Measurements from ENCODE around the gene USP21. TPM values are rescaled to one million over a fixed set of nuclear protein-coding genes. Genes with fewer than 3 reads are reported as not detected.

The USP21 gene
- total and polyA plus RNA-seq, 2 of the 4 experiments (the other 2 are of a cell fraction): 6.3 to 23.8 TPM

- dilution Hi-C loops (cut with HindIII; ENCODE audit: low sequenced_read_pairs, unreplicated experiment): no loop called here
- Histone ChIP-seq H3K79me1 (ENCODE audit: low read depth in 1 of 2, low read length in 2 of 2) (peaks cover 12 to 67% of the 10 kb centered on the region in 2 experiments), H3K4me3 (ENCODE audit: insufficient read depth, low read depth, low read length) (no peak overlapping the region), H2BK5ac (ENCODE audit: low read depth, low read length, poor library complexity, severe bottlenecking) (no peak overlapping the region), H3K14ac (replicated peaks; ENCODE audit: low read depth, low read length) (no peak overlapping the region), H3K9me3 (ENCODE audit: control insufficient read depth, insufficient read depth, low read length) (no peaks in the 10 kb centered on the region), H3K9me1 (ENCODE audit: insufficient read depth, low read length) (peaks cover 19% of the 10 kb centered on the region), H3K18ac (ENCODE audit: low read depth, low read length) (no peak overlapping the region), H3K4me2 (ENCODE audit: low read depth, low read length) (no peak overlapping the region), H4K8ac (ENCODE audit: low read depth in 2 of 2, low read length in 2 of 2) (no peak overlapping the region), H2AK5ac (ENCODE audit: low read depth, low read length) (no peak overlapping the region), H4K5ac (ENCODE audit: low read depth, low read length) (no peak overlapping the region), H3K36me3 (ENCODE audit: control insufficient read depth, insufficient read depth, low read length) (peaks cover 6% of the 10 kb centered on the region), H4K91ac (ENCODE audit: insufficient read depth, low read depth, low read length) (no peak overlapping the region), H3K9ac (ENCODE audit: low read depth, low read length) (no peak overlapping the region), H3K23ac (ENCODE audit: low read depth, low read length) (no peak overlapping the region), H3K4me1 (ENCODE audit: control insufficient read depth, insufficient read depth, low read length) (peaks cover 2% of the 10 kb centered on the region; the same call in 1 of the 2 replicates), H2AFZ (replicated peaks; ENCODE audit: low read length, poor library complexity) (no peak overlapping the region), H2BK15ac (ENCODE audit: low read depth, low read length) (no peak overlapping the region), H4K20me1 (ENCODE audit: insufficient read depth, low read length) (peaks cover 59% of the 10 kb centered on the region), H3K56ac (ENCODE audit: extremely low read depth, insufficient read depth, low read length) (no peak overlapping the region), H3K27ac (ENCODE audit: insufficient read depth, low read length) (no peak overlapping the region), H3K4ac (ENCODE audit: low read depth, low read length) (no peak overlapping the region), H2AK9ac (replicated peaks; ENCODE audit: low read depth, low read length, poor library complexity) (no peak overlapping the region), H2BK120ac (ENCODE audit: low read depth, low read length) (no peak overlapping the region), H3K27me3 (ENCODE audit: control insufficient read depth, insufficient read depth, low read length) (no peaks in the 10 kb centered on the region), H2BK20ac (ENCODE audit: low read depth, low read length) (no peak overlapping the region)
- CTCF ChIA-PET: no interaction called here
- BruUV-seq (replicated peaks): no TSS peak
- POLR2A ChIA-PET (ENCODE audit: unreplicated experiment): no interaction called here
- intact Hi-C loops (cut with micrococcal nuclease): no loop called here
- in situ Hi-C loops (cut with MboI; ENCODE audit: low sequenced_read_pairs): no loop called here
- no peak for ATAC-seq (ENCODE audit: low read depth)
- WGBS, 2 experiments (ENCODE audit: extremely low coverage in 2 of 2, insufficient read length in 1 of 2): 80% methylated on average over 1 of the region's 3 CpGs; no CpG with 5 or more reads in 1 of the 2 experiments
- no peak for DNase-seq
- TF ChIP-seq MXI1 (IDR thresholded peaks at IDR 0.05; ENCODE audit: borderline replicate concordance, low read depth, low read length): no peak
- TF ChIP-seq BHLHE40 (IDR thresholded peaks at IDR 0.05; ENCODE audit: low read depth, low read length): no peak
- no peak for TF ChIP-seq CHD1 (IDR thresholded peaks at IDR 0.05; ENCODE audit: low read depth, low read length)
- no peak for TF ChIP-seq NFE2L2 (IDR thresholded peaks at IDR 0.05; ENCODE audit: low read depth, low read length)
- TF ChIP-seq USF2 (IDR thresholded peaks at IDR 0.05; ENCODE audit: low read depth, low read length): no peak
- no peak for TF ChIP-seq RCOR1 (IDR thresholded peaks at IDR 0.05; ENCODE audit: insufficient replicate concordance, low read length)
- no peak for TF ChIP-seq MAZ (IDR thresholded peaks at IDR 0.05; ENCODE audit: borderline replicate concordance, low read depth, low read length)
- TF ChIP-seq RFX5 (IDR thresholded peaks at IDR 0.05; ENCODE audit: low read depth, low read length): no peak
- no peak for TF ChIP-seq CTCF (conservative IDR thresholded peaks at IDR 0.05; ENCODE audit: low read depth, low read length)
- TF ChIP-seq MAFK (IDR thresholded peaks at IDR 0.05; ENCODE audit: low read depth, low read length): no peak
- no peak for TF ChIP-seq ELK1 (IDR thresholded peaks at IDR 0.05; ENCODE audit: borderline replicate concordance, low read depth, low read length)
- no peak for TF ChIP-seq CEBPB (IDR thresholded peaks at IDR 0.05; ENCODE audit: low read depth, low read length)
- TF ChIP-seq RAD21 (IDR thresholded peaks at IDR 0.05; ENCODE audit: low read length): no peak
- no peak for TF ChIP-seq FOS (IDR thresholded peaks at IDR 0.05; ENCODE audit: low read depth, low read length)
- TF ChIP-seq POLR2A (IDR thresholded peaks at IDR 0.05; ENCODE audit: low read depth, low read length): no peak
- TF ChIP-seq SMC3 (IDR thresholded peaks at IDR 0.05; ENCODE audit: low read depth, low read length): no peak
These were observed 48.2 kb upstream of the USP21 start for GRCh38 chr1:161111117-161111516.

Measured in IMR-90 (cell line).